ENCODE data around the gene MRPL2.
"Not testable (repeated sequence)": the region's sequence is repeated elsewhere in the genome, so short reads cannot be mapped to it uniquely, and the experiment has no call there.

- not testable (repeated sequence) for TF ChIP-seq CTCF (conservative IDR thresholded peaks at IDR 0.05); EZH2 (IDR thresholded peaks at IDR 0.05; ENCODE audit: low read depth)
These were observed 22.7 kb upstream of the MRPL2 start for GRCh38 chr6:43081922-43082321.

All from PC-9 (cell line).